Superior temporal gyrus (tissue), 1 donor: ENCODE data around the gene PRDM10.
"Not testable (repeated sequence)": the region's sequence is repeated elsewhere in the genome, so short reads cannot be mapped to it uniquely, and the experiment has no call there.

Experiments
- DNase-seq: peaks from one replicate; pipeline ENCODE4 v3.0.0-alpha.2; 2016; ENCODE audit errors: extremely low spot score

Gene PRDM10

GRCh38 chr11:129894278-129895125, 108.1 kb downstream of the PRDM10 start:
- DNase-seq, result peak; percentile 16

- DNase-seq, result no peak
Measured at GRCh38 chr11:129888451-129888850, 114.2 kb downstream of the PRDM10 start.

DNA sequence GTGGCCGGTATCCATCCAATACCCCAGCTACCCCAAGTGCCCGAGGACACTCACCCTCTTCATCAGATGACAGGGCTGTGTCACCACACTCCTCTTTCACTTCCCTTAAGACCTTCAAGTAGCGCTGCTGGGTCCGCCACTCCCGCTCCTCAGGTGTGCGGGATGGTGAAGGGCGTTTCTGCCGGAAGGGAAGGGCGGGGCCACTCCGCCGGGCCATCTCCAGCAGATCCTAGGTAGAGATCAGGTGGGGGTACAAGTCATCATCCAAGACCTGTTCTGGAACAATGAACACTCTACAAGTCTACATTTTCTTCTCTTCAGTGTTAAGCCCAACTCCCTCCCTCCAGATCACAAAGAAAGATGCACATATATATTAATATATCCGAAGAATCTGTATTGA, 117.3 kb downstream of the PRDM10 start:
- no peak for DNase-seq

DNA sequence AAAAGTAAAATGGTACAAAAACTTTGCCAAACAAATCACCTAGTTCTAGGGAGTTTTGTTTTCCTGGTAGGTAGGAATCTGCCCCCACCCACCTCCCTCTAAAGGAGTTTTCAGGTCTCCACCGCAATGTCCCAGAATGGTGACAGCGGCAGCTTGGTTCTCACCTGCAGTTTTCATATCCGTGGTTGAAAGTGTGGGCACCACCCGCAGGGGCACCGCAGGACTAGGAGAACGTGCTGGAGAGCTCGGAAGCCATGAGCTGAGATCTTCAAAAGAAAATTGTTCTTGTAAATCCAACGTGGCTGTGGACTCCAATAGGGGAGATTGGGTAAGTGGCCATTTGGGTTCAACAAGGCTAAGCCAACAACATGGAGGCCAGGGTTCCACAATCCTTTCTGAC, 118.1 kb downstream of the PRDM10 start:
- DNase-seq, result no peak

DNA sequence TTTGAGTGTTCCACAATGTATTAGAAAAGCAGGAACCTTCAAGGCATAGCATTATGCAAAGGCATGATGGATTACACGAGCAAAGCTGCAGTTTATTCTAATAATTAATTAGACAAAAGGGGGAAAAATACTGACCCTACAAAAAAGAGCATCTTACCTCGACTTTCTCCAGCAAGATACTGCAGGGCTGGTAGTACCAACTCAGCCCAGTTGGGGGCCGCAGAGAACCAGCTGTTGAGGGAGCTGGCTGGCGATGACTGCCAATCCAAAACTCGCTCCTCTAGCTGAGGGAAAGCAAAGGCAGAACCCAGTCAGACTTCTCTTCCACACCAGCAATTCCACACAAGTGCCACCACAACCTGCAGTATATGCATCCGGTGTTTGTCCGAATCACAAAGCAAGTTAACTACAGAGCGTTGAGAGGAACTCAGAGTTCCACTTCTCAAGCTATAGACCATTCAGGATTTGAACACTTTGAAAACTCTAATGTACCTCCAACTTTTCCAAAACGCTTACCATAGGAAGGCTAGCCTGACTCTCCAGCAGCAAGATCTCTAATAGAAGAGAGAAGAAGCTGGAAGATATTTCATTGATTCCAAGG, 121.0 kb downstream of the PRDM10 start:
- peak; percentile 22 for DNase-seq

DNA sequence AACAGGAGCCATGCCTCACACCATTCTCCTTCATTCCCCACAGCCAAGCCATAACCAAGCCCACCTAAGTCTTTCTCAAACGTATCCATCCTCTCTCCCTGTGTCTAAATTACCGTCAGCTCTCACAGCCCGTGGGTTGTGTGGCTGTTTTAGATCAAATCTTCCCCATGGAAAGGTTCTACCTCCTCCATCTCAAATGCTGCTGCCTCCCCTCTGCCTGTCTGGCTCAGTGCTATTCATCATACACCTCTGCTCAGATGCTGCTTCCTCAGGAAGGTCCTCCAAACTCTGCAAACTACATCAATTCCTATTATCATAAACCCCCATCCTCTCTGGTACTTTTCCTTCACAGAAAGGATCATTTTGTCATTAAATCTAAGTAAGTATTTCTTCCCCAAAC, 122.3 kb downstream of the PRDM10 start:
- no peak for DNase-seq

- no peak for DNase-seq
Measured at GRCh38 chr11:129871914-129872313, 130.7 kb downstream of the PRDM10 start.

GRCh38 chr11:129868626-129869025, 134.0 kb downstream of the PRDM10 start:
- not testable (repeated sequence) for DNase-seq

DNA sequence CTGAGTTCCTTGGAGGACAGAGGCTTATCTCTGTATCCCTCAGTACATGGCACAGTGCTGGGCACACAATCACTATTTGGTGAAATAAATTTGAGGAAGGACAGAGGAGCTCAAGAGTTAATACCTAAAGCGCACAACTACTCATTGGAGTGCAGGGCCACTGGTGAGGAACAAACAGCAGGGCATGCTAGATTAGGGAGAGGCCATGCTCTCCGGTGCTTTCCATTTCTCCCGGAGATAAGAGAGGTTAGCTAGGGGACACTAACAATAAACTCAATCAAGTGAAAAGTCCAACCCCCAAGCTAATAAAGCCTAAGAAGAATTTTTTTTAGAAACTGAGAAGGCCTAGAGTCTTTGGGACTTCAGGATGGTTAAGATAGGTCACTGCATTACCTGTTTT, 136.3 kb downstream of the PRDM10 start:
- DNase-seq, result no peak

DNA sequence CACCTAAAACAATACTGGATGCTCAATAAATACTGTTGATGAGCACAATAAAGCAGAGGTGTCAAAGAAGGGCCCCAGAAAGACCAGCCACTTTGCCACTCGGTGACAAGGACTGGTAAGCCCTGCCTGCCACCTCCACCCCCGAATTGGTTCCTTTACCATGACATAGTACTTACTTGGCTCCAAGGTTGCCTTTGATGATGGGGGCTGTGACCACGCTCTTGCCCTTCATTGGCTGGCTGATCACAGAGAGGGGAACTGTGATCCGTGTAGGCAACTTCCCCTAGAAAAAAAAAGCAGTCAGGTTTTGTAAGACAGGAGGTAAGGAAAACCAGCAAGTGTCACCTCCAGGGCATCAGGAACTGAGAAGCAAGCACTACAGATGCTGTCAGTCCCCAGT, 136.9 kb downstream of the PRDM10 start:
- no peak for DNase-seq

DNA sequence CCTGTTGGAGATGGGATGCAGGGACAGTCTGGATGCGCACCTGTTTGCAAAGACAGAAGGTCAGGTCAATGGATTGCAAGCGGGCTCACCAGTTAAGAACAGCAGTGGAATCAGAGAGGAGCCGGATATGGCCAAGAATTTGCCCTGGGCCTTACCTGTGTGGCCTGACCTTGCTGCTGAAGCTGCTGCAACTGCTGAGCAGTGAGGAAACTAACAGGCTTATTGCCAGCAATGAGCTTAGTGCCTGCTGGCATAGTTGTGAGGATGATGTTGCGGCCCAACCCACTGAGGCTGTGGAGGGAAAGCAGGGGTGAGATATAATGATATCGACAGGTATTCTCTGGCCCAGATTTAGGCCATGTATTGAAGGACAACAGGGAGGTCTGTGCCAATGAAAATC, 137.8 kb downstream of the PRDM10 start:
- no peak for DNase-seq

DNA sequence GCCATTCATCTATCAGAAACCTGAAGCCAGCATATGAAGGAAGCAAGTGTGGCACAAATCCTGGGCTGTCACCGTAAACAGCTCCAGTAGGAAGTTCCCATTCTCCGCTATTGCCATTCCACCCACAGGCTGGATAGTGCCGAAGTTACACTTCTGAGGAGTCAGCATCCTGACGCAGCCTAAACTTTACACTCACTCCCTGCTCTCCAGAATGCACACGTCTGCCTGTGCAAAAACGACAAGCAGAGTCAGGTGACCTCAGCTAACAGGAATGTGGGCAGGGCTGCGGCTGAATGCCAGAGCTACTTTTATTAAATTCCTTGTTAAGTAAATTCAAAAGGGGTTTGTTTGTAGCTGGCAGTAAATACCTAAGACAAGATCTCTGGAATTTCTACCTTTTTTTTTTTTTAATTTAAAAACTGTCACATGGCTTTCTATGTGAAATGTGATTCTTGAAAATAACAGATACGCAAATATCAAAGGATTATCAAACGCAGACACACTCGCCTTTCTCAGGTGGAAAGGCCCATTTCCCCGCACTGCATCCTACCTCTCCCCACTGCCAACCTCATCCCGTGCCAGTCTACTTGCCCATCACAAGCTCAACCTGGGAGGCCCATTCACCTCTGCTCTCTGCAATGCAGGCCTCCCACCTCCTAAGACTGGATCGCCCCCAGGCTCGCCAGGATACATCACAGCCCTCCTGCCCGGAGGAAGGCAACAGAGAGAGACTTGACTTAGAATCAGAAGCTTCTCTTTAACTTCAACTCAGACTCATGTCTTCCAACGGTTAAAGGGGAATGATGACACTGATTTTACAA, 140.7 kb downstream of the PRDM10 start:
- DNase-seq, result no peak

DNA sequence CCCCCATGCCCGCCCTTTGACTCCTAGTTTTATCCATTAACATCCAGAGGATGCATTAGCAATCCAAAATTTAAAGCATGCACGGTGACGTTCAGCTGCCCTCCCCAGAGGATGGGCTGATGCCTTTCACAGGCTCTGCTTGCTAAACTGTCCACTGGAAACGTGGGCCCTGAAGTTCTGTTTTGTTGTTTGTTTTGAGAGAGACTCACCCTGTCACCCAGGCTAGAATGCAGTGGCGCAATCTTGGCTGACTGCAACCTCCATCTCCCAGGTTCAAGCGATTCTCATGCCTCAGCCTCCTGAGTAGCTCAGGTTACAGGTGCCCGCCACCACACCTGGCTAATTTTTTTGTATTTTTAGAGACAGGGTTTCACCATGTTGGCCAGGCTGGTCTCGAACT, 146.6 kb downstream of the PRDM10 start:
- no peak for DNase-seq

GRCh38 chr11:129855086-129855485, 147.5 kb downstream of the PRDM10 start:
- DNase-seq, result no peak

- DNase-seq, result no peak
Measured at GRCh38 chr11:129854232-129854805, 148.3 kb downstream of the PRDM10 start.

- DNase-seq, result no peak
Measured at GRCh38 chr11:129853518-129854231, 149.0 kb downstream of the PRDM10 start.

DNA sequence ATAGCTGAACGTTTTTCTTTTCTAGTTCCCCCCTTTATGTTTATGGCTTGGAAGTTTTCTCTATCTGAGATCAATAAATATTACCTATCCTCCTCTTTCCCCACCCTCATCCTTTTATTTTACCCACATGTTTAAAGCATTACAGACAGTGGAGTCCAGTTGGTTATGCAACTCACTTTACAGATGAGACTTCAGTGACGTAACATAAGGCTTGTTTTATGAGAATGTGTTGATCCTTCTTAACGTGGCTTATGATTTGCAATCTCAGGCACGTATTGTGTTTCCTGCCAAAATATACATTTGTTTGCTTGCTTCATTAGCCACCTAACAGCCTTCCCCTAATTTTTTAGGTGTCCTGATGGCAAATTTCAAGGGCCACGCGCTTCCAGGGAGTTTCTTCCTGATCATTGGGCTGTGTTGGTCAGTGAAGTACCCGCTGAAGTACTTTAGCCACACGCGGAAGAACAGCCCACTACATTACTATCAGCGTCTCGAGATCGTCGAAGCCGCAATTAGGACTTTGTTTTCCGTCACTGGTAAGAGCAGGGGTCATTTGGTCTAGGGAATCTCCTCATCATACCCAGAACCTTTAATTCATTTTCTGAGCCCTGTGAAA, 150.4 kb downstream of the PRDM10 start:
- no peak for DNase-seq
